GM23338 (cell line): ENCODE data around the gene PCDHA8. TPM values are rescaled to one million over a fixed set of nuclear protein-coding genes. Genes with fewer than 3 reads are reported as not detected.

ENCODE experiments used
- ATAC-seq: fragments of 200-7000 bp; cut with Tn5 transposase; 3 replicates; pipeline ENCODE4 v1.9.1; 2020
- DNase-seq: peaks from one replicate; pipeline ENCODE4 v3.0.0-alpha.2; 2015; ENCODE audit warnings: low spot score
- H2AFZ ChIP-seq: fragments of 200-600 bp; sonication (generic); 2 replicates; pipeline ENCODE4 v1.8.0; 2016; ENCODE audit warnings: antibody characterized with exemption, mild to moderate bottlenecking, moderate library complexity
- H3F3A ChIP-seq: fragments of 200-600 bp; sonication (generic); replicated peaks from 2 replicates; pipeline ENCODE4 v1.8.0; 2017; ENCODE audit warnings: antibody characterized with exemption, mixed run types, low read depth
- H3K27ac ChIP-seq: fragments of 200-600 bp; sonication (generic); 2 replicates; pipeline ENCODE4 v1.6.1; 2016; ENCODE audit warnings: low read depth
- H3K27me3 ChIP-seq: fragments of 200-600 bp; sonication (generic); 2 replicates; pipeline ENCODE4 v1.8.0; 2016; ENCODE audit warnings: mild to moderate bottlenecking, mixed run types, moderate library complexity; ENCODE audit not compliant: insufficient read depth
- H3K36me3 ChIP-seq: fragments of 200-600 bp; sonication (generic); 2 replicates; pipeline ENCODE4 v1.8.0; 2016; ENCODE audit warnings: mild to moderate bottlenecking; ENCODE audit not compliant: insufficient read depth
- H3K4me1 ChIP-seq: fragments of 200-600 bp; sonication (generic); 2 replicates; pipeline ENCODE4 v1.8.0; 2016; ENCODE audit warnings: mild to moderate bottlenecking, moderate library complexity; ENCODE audit not compliant: insufficient read depth
- H3K4me2 ChIP-seq: fragments of 200-600 bp; sonication (generic); 2 replicates; pipeline ENCODE4 v1.7.1; 2017; ENCODE audit warnings: mixed run types
- H3K4me3 ChIP-seq: fragments of 200-600 bp; sonication (generic); 2 replicates; pipeline ENCODE4 v1.6.1; 2016; ENCODE audit warnings: mixed run types
- H3K79me2 ChIP-seq: fragments of 200-600 bp; sonication (generic); replicated peaks from 2 replicates; pipeline ENCODE4 v1.8.0; 2017; ENCODE audit warnings: mild to moderate bottlenecking; ENCODE audit not compliant: insufficient read depth
- H3K9me2 ChIP-seq: fragments of 200-600 bp; sonication (generic); 2 replicates; pipeline ENCODE4 v1.8.0; 2017; ENCODE audit not compliant: insufficient read depth
- H4K20me1 ChIP-seq: fragments of 200-600 bp; sonication (generic); replicated peaks from 2 replicates; pipeline ENCODE4 v1.8.0; 2017; ENCODE audit warnings: mild to moderate bottlenecking; ENCODE audit not compliant: insufficient read depth
- H3K27ac Mint-ChIP-seq: 2 replicates; pipeline ENCODE4 v1.8.0; 2020; ENCODE audit warnings: inconsistent platforms, mild to moderate bottlenecking, moderate library complexity, mixed read lengths
- H3K27me3 Mint-ChIP-seq: 3 replicates; pipeline ENCODE4 v1.8.0; 2022; ENCODE audit warnings: low read depth, mild to moderate bottlenecking, moderate library complexity, mixed read lengths, inconsistent platforms; ENCODE audit not compliant: insufficient read depth, poor library complexity
- H3K36me3 Mint-ChIP-seq: 3 replicates; pipeline ENCODE4 v1.8.0; 2021; ENCODE audit warnings: low read depth, mild to moderate bottlenecking, inconsistent platforms, moderate library complexity, mixed read lengths
- H3K4me1 Mint-ChIP-seq: 3 replicates; pipeline ENCODE4 v1.8.0; 2020; ENCODE audit warnings: mild to moderate bottlenecking, inconsistent platforms, mixed read lengths
- H3K4me3 Mint-ChIP-seq: 3 replicates; pipeline ENCODE4 v1.8.0; 2021; ENCODE audit warnings: moderate library complexity, mild to moderate bottlenecking, inconsistent platforms, mixed read lengths
- H3K9me3 Mint-ChIP-seq: 3 replicates; pipeline ENCODE4 v1.8.0; 2020; ENCODE audit warnings: moderate library complexity, mild to moderate bottlenecking, inconsistent platforms, mixed read lengths
- CREB1 ChIP-seq: fragments of 250-450 bp; sonication (Bioruptor Pico); IDR thresholded peaks from 2 replicates; pipeline ENCODE4 v1.5.0; 2020; ENCODE audit warnings: low read depth, mild to moderate bottlenecking, moderate library complexity
- EZH2 ChIP-seq: fragments of 200-600 bp; sonication (generic); IDR thresholded peaks from one replicate; pipeline ENCODE4 v1.8.0; 2017; ENCODE audit warnings: antibody characterized with exemption, mild to moderate bottlenecking, low read depth; ENCODE audit not compliant: unreplicated experiment
- EZH2phosphoT487 ChIP-seq: fragments of 200-600 bp; sonication (generic); IDR thresholded peaks from one replicate; pipeline ENCODE4 v1.8.1; 2018; ENCODE audit warnings: antibody characterized with exemption; ENCODE audit not compliant: unreplicated experiment
- NANOG ChIP-seq: IDR thresholded peaks from 2 replicates; pipeline ENCODE4 v1.6.1; 2016; ENCODE audit warnings: antibody characterized with exemption, borderline replicate concordance
- POLR2AphosphoS5 ChIP-seq: IDR thresholded peaks from 2 replicates; pipeline ENCODE4 v1.6.1; 2016; ENCODE audit warnings: antibody characterized with exemption, low read depth
- STAT1 ChIP-seq: IDR thresholded peaks from one replicate; pipeline ENCODE4 v1.6.1; 2016; ENCODE audit warnings: antibody characterized with exemption; ENCODE audit not compliant: unreplicated experiment
- ZNF114 ChIP-seq: fragments of 250-450 bp; sonication (Bioruptor Pico); IDR thresholded peaks from 2 replicates; pipeline ENCODE4 v1.5.0; 2020; ENCODE audit warnings: mild to moderate bottlenecking, moderate library complexity
- ZNF462 ChIP-seq: fragments of 250-450 bp; sonication (Bioruptor Pico); IDR thresholded peaks from 2 replicates; pipeline ENCODE4 v1.5.0; 2020; ENCODE audit warnings: mild to moderate bottlenecking, moderate library complexity
- polyA plus RNA-seq: library from polyadenylated mRNA; unstranded; fragments of >200 nt; fragmentation: Nextera tagmentation; extraction: Ambion mirVana; gene quantifications from 2 replicates; pipeline ENCODE4 v1.2.1, GENCODE V29; 2016
- total RNA-seq: library from RNA; depleted of rRNA; stranded (reverse); fragments of >200 nt; shearing (Covaris generic); gene quantifications from 2 replicates; pipeline ENCODE4 v1.2.3, GENCODE V29; 2014
- TF ChIP-seq, protein P1 (sequence below): IDR thresholded peaks from 2 replicates; pipeline ENCODE4 v1.6.1; 2016; ENCODE audit warnings: antibody characterized with exemption
- TF ChIP-seq, protein P2 (sequence below), 2 experiments: fragments of 200-600 bp in 1 of 2; sonication (generic) in 1 of 2; conservative IDR thresholded peaks; 2 replicates each; pipeline versions ENCODE4 v1.5.1 to v1.6.1; 2016 to 2017; ENCODE audit warnings: antibody characterized with exemption in 2 of 2, low read depth in 2 of 2, mild to moderate bottlenecking in 2 of 2, moderate library complexity in 1 of 2

The PCDHA8 gene
- total and polyA plus RNA-seq, 2 experiments from 2014 or later: 0.86 to 3.1 TPM

- H2AFZ ChIP-seq: no peak overlapping the region
- H3K79me2 ChIP-seq: no peaks in the 10 kb centered on the region
- no peak overlapping the region for H3K27ac Mint-ChIP-seq
- H4K20me1 ChIP-seq: no peaks in the 10 kb centered on the region
- ATAC-seq (no peak), DNase-seq (no peak)
- H3F3A ChIP-seq: no peaks in the 10 kb centered on the region
- H3K27me3 ChIP-seq: no peaks in the 10 kb centered on the region
- no peak overlapping the region for H3K4me3 Mint-ChIP-seq
- peaks cover 39% of the 10 kb centered on the region for H3K36me3 Mint-ChIP-seq
- TF ChIP-seq, protein P1, sequence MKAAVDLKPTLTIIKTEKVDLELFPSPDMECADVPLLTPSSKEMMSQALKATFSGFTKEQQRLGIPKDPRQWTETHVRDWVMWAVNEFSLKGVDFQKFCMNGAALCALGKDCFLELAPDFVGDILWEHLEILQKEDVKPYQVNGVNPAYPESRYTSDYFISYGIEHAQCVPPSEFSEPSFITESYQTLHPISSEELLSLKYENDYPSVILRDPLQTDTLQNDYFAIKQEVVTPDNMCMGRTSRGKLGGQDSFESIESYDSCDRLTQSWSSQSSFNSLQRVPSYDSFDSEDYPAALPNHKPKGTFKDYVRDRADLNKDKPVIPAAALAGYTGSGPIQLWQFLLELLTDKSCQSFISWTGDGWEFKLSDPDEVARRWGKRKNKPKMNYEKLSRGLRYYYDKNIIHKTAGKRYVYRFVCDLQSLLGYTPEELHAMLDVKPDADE: no peak
- TF ChIP-seq POLR2AphosphoS5: no peak
- no peak for TF ChIP-seq ZNF114
- no peak for TF ChIP-seq EZH2phosphoT487
- no peak for TF ChIP-seq EZH2
- TF ChIP-seq, protein P2, sequence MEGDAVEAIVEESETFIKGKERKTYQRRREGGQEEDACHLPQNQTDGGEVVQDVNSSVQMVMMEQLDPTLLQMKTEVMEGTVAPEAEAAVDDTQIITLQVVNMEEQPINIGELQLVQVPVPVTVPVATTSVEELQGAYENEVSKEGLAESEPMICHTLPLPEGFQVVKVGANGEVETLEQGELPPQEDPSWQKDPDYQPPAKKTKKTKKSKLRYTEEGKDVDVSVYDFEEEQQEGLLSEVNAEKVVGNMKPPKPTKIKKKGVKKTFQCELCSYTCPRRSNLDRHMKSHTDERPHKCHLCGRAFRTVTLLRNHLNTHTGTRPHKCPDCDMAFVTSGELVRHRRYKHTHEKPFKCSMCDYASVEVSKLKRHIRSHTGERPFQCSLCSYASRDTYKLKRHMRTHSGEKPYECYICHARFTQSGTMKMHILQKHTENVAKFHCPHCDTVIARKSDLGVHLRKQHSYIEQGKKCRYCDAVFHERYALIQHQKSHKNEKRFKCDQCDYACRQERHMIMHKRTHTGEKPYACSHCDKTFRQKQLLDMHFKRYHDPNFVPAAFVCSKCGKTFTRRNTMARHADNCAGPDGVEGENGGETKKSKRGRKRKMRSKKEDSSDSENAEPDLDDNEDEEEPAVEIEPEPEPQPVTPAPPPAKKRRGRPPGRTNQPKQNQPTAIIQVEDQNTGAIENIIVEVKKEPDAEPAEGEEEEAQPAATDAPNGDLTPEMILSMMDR (conservative IDR thresholded peaks at IDR 0.05; ENCODE audit: low read depth in 2 of 2): no peak
- TF ChIP-seq STAT1: no peak
- TF ChIP-seq NANOG: no peak
- no peak for TF ChIP-seq ZNF462 (CRISPR knock-in tag)
- no peak for TF ChIP-seq CREB1
- H3K9me3 Mint-ChIP-seq: peaks cover 21% of the 10 kb centered on the region
- H3K4me3 ChIP-seq: no peak overlapping the region
- no peak overlapping the region for H3K27ac ChIP-seq
- no peak overlapping the region for H3K4me2 ChIP-seq
- H3K9me2 ChIP-seq: no peaks in the 10 kb centered on the region
- no peaks in the 10 kb centered on the region for H3K36me3 ChIP-seq
- H3K27me3 Mint-ChIP-seq: no peaks in the 10 kb centered on the region
- peaks cover 4% of the 10 kb centered on the region for H3K4me1 Mint-ChIP-seq
- H3K4me1 ChIP-seq: 0 out of 2 replicates have a peak, but pooled peaks cover 2% of the 10 kb centered on the region
These were observed 38.2 kb upstream of the PCDHA8 start for GRCh38 chr5:140802781-140803271.
